ENCODE measurements around the gene MRPL24. TPM values are rescaled to one million over a fixed set of nuclear protein-coding genes. Genes with fewer than 3 reads are reported as not detected.
A peak's percentile ranks its signal among the peaks of the same experiment; 100 is the strongest.

MRPL24 gene
- total and polyA plus RNA-seq, 2 of the 13 experiments (the other 11 are each of a cell fraction or from before 2014, with no cell fraction given) = 38.1 to 42.9 TPM

DNA sequence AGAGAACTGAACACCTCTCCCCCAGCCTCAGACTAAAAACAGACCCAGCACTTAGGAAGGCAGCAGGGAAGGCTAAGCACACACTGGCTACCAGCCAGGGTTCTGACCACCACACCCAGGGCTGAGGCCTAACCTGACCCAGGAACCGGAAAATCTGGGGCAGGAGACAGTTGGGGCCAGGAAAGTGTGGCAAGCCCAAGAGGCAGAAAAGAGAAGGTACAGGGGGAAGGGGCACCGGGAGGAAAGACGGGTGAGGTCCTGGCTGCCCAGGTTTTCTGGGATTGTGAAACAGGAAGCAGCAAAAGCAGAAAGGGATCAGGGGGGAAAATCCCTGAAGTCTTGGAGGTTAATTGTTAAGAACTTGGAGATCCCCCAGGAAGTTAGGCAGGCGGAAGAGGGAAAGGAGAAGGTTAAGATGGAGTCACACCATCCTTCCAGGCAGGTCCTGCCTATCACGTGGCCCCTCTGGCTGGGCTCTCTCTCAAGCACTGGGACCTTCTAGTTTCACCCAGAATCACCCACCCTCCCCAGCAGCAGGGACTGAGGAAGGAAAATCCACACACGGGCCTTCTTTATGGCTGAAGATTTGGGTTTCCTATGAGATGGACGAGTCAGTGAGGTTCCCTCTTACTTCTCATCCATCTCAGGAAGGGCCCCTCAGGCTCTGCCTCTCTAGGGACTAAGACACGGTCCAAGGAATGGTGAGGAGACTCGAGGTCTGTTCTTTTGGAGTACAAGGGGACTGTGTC lies 8.0 kb upstream of the MRPL24 start (continued):
- TF ChIP-seq ZSCAN21 (CRISPR knock-in tag; IDR thresholded peaks at IDR 0.05; ENCODE audit: borderline replicate concordance) = no peak
- 0 out of 2 replicates have a peak, but pooled peaks have one; percentile 49 for TF ChIP-seq ZNF333 (CRISPR knock-in tag; IDR thresholded peaks at IDR 0.05; ENCODE audit: borderline replicate concordance)
- 0 out of 2 replicates have a peak, but pooled peaks have one; percentile 14 for TF ChIP-seq ETV5 (CRISPR knock-in tag; IDR thresholded peaks at IDR 0.05; ENCODE audit: borderline replicate concordance)
- TF ChIP-seq ZNF263 (CRISPR knock-in tag; IDR thresholded peaks at IDR 0.05) = 0 out of 2 replicates have a peak, but pooled peaks have one; percentile 29
- peak; percentile 70; the same call in 1 of the 2 replicates for TF ChIP-seq FOXC1 (CRISPR knock-in tag; IDR thresholded peaks at IDR 0.05; ENCODE audit: borderline replicate concordance)
- TF ChIP-seq SMARCE1 (IDR thresholded peaks at IDR 0.05; ENCODE audit: borderline replicate concordance) = no peak
- TF ChIP-seq SETDB1 (CRISPR knock-in tag; IDR thresholded peaks at IDR 0.05; ENCODE audit: borderline replicate concordance) = no peak
- TF ChIP-seq LCORL (IDR thresholded peaks at IDR 0.05) = no peak
- TF ChIP-seq LCORL (CRISPR knock-in tag; IDR thresholded peaks at IDR 0.05) = 0 out of 2 replicates have a peak, but pooled peaks have one; percentile 18
- TF ChIP-seq ZFP90 (CRISPR knock-in tag; IDR thresholded peaks at IDR 0.05; ENCODE audit: borderline replicate concordance) = no peak
- 0 out of 2 replicates have a peak, but pooled peaks have one; percentile 28 for TF ChIP-seq KDM5B (CRISPR knock-in tag; IDR thresholded peaks at IDR 0.05; ENCODE audit: borderline replicate concordance)
- TF ChIP-seq KAT2B (IDR thresholded peaks at IDR 0.05; ENCODE audit: borderline replicate concordance, low read depth, low read length) = no peak
- TF ChIP-seq ZNF564 (CRISPR knock-in tag; IDR thresholded peaks at IDR 0.05) = peak; percentile 37; the same call in 1 of the 2 replicates
- TF ChIP-seq, protein P1, sequence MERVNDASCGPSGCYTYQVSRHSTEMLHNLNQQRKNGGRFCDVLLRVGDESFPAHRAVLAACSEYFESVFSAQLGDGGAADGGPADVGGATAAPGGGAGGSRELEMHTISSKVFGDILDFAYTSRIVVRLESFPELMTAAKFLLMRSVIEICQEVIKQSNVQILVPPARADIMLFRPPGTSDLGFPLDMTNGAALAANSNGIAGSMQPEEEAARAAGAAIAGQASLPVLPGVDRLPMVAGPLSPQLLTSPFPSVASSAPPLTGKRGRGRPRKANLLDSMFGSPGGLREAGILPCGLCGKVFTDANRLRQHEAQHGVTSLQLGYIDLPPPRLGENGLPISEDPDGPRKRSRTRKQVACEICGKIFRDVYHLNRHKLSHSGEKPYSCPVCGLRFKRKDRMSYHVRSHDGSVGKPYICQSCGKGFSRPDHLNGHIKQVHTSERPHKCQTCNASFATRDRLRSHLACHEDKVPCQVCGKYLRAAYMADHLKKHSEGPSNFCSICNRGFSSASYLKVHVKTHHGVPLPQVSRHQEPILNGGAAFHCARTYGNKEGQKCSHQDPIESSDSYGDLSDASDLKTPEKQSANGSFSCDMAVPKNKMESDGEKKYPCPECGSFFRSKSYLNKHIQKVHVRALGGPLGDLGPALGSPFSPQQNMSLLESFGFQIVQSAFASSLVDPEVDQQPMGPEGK (CRISPR knock-in tag; IDR thresholded peaks at IDR 0.05) = peak; percentile 13; the same call in 1 of the 2 replicates
- TF ChIP-seq CENPT (CRISPR knock-in tag; IDR thresholded peaks at IDR 0.05; ENCODE audit: low read depth) = no peak
- 0 out of 2 replicates have a peak, but pooled peaks have one; percentile 18 for TF ChIP-seq ARNT2 (CRISPR knock-in tag; IDR thresholded peaks at IDR 0.05; ENCODE audit: low read depth)
- TF ChIP-seq TBX3 (IDR thresholded peaks at IDR 0.05; ENCODE audit: borderline replicate concordance) = 0 out of 2 replicates have a peak, but pooled peaks have one; percentile 9
- no peak for TF ChIP-seq ZNF138 (CRISPR knock-in tag; IDR thresholded peaks at IDR 0.05; ENCODE audit: low read depth)
- no peak for TF ChIP-seq POLR2AphosphoS2 (IDR thresholded peaks at IDR 0.05; ENCODE audit: low read depth, low read length)
- TF ChIP-seq, protein P2, sequence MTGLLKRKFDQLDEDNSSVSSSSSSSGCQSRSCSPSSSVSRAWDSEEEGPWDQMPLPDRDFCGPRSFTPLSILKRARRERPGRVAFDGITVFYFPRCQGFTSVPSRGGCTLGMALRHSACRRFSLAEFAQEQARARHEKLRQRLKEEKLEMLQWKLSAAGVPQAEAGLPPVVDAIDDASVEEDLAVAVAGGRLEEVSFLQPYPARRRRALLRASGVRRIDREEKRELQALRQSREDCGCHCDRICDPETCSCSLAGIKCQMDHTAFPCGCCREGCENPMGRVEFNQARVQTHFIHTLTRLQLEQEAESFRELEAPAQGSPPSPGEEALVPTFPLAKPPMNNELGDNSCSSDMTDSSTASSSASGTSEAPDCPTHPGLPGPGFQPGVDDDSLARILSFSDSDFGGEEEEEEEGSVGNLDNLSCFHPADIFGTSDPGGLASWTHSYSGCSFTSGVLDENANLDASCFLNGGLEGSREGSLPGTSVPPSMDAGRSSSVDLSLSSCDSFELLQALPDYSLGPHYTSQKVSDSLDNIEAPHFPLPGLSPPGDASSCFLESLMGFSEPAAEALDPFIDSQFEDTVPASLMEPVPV (CRISPR knock-in tag; IDR thresholded peaks at IDR 0.05) = no peak
- TF ChIP-seq HOXD1 (CRISPR knock-in tag; IDR thresholded peaks at IDR 0.05) = no peak
- no peak for TF ChIP-seq MAFK (conservative IDR thresholded peaks at IDR 0.05 in 1 of 2, IDR thresholded peaks at IDR 0.05 in 1 of 2; ENCODE audit: low read length in 2 of 2)
- TF ChIP-seq MED13 (CRISPR knock-in tag; IDR thresholded peaks at IDR 0.05) = no peak
- TF ChIP-seq, protein P3, sequence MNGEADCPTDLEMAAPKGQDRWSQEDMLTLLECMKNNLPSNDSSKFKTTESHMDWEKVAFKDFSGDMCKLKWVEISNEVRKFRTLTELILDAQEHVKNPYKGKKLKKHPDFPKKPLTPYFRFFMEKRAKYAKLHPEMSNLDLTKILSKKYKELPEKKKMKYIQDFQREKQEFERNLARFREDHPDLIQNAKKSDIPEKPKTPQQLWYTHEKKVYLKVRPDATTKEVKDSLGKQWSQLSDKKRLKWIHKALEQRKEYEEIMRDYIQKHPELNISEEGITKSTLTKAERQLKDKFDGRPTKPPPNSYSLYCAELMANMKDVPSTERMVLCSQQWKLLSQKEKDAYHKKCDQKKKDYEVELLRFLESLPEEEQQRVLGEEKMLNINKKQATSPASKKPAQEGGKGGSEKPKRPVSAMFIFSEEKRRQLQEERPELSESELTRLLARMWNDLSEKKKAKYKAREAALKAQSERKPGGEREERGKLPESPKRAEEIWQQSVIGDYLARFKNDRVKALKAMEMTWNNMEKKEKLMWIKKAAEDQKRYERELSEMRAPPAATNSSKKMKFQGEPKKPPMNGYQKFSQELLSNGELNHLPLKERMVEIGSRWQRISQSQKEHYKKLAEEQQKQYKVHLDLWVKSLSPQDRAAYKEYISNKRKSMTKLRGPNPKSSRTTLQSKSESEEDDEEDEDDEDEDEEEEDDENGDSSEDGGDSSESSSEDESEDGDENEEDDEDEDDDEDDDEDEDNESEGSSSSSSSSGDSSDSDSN (CRISPR knock-in tag; IDR thresholded peaks at IDR 0.05) = peak; percentile 18; the same call in 1 of the 2 replicates
- no peak for TF ChIP-seq RFXANK (CRISPR knock-in tag; IDR thresholded peaks at IDR 0.05)

Measured in HepG2 (cell line).